HEK293 (cell line): ENCODE data around the gene RAB42.

ENCODE experiments used
- ZBTB7A ChIP-seq: fragments of 450-650 bp; formaldehyde crosslinking; IDR thresholded peaks from 2 replicates; pipeline ENCODE4 v1.5.1; 2016; ENCODE audit warnings: low read depth, missing biosample characterization, missing genetic modification characterization
- ZNF174 ChIP-seq: fragments of 450-650 bp; formaldehyde crosslinking; IDR thresholded peaks from 2 replicates; pipeline ENCODE4 v1.5.0; 2017; ENCODE audit warnings: missing biosample characterization, mild to moderate bottlenecking, missing genetic modification characterization
- ZNF629 ChIP-seq: fragments of 450-650 bp; formaldehyde crosslinking; IDR thresholded peaks from 2 replicates; pipeline ENCODE4 v1.5.1; 2017; ENCODE audit warnings: missing biosample characterization, missing genetic modification characterization
- ZNF654 ChIP-seq: fragments of 450-650 bp; formaldehyde crosslinking; IDR thresholded peaks from 2 replicates; pipeline ENCODE4 v1.5.1; 2016; ENCODE audit warnings: low read depth, missing biosample characterization, missing genetic modification characterization
- ZNF660 ChIP-seq: fragments of 450-650 bp; IDR thresholded peaks from 2 replicates; pipeline ENCODE4 v1.5.1; 2018; ENCODE audit warnings: missing biosample characterization, mild to moderate bottlenecking, missing genetic modification characterization
- TF ChIP-seq, protein P1 (sequence below): fragments of 450-650 bp; formaldehyde crosslinking; IDR thresholded peaks from 2 replicates; pipeline ENCODE4 v1.5.1; 2016; ENCODE audit warnings: missing biosample characterization, missing genetic modification characterization

GRCh38 chr1:28579401-28579800 is 12.7 kb upstream of the RAB42 start:
- TF ChIP-seq, protein P1, sequence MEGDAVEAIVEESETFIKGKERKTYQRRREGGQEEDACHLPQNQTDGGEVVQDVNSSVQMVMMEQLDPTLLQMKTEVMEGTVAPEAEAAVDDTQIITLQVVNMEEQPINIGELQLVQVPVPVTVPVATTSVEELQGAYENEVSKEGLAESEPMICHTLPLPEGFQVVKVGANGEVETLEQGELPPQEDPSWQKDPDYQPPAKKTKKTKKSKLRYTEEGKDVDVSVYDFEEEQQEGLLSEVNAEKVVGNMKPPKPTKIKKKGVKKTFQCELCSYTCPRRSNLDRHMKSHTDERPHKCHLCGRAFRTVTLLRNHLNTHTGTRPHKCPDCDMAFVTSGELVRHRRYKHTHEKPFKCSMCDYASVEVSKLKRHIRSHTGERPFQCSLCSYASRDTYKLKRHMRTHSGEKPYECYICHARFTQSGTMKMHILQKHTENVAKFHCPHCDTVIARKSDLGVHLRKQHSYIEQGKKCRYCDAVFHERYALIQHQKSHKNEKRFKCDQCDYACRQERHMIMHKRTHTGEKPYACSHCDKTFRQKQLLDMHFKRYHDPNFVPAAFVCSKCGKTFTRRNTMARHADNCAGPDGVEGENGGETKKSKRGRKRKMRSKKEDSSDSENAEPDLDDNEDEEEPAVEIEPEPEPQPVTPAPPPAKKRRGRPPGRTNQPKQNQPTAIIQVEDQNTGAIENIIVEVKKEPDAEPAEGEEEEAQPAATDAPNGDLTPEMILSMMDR: no peak
- TF ChIP-seq ZNF654 (tag by site-specific recombination) (no peak), ZNF629 (tag by site-specific recombination) (no peak), ZBTB7A (tag by site-specific recombination) (no peak), ZNF174 (tag by site-specific recombination) (no peak), ZNF660 (tag by site-specific recombination) (no peak)
